Panc1 (cell line): ENCODE data around the gene GNG10.

ENCODE experiments used
- POLR2AphosphoS5 ChIP-seq: IDR thresholded peaks from 2 replicates; pipeline ENCODE4 v1.6.1; 2012; ENCODE audit warnings: mild to moderate bottlenecking, low read depth, low read length, moderate library complexity
- TF ChIP-seq, protein P1 (sequence below), 2 experiments: IDR thresholded peaks; 2 replicates each; pipeline ENCODE4 v1.6.1; 2011 to 2012; ENCODE audit warnings: low read depth in 2 of 2, control low read depth in 1 of 2, low read length in 1 of 2, mild to moderate bottlenecking in 1 of 2, moderate library complexity in 1 of 2; ENCODE audit not compliant: insufficient read depth in 1 of 2

DNA sequence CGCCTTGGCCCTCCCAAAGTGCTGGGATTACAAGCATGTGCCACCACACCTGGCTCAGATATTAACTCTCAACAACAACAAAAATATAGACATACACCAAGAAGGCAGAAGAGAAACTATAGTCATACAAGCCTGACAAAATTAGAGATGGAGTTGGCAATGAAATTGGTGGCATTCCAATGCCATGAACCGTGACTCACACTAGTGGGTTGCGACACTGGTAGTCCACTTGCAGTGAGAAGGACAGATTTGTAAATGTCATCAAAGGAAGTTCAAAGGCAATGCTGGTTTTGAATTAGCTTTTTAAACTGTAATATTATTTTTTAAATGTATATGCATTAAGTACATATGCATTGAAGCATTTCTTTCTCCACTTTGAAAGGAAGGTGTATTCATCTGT is 38.8 kb upstream of the GNG10 start:
- TF ChIP-seq POLR2AphosphoS5, result no peak
- TF ChIP-seq, protein P1, sequence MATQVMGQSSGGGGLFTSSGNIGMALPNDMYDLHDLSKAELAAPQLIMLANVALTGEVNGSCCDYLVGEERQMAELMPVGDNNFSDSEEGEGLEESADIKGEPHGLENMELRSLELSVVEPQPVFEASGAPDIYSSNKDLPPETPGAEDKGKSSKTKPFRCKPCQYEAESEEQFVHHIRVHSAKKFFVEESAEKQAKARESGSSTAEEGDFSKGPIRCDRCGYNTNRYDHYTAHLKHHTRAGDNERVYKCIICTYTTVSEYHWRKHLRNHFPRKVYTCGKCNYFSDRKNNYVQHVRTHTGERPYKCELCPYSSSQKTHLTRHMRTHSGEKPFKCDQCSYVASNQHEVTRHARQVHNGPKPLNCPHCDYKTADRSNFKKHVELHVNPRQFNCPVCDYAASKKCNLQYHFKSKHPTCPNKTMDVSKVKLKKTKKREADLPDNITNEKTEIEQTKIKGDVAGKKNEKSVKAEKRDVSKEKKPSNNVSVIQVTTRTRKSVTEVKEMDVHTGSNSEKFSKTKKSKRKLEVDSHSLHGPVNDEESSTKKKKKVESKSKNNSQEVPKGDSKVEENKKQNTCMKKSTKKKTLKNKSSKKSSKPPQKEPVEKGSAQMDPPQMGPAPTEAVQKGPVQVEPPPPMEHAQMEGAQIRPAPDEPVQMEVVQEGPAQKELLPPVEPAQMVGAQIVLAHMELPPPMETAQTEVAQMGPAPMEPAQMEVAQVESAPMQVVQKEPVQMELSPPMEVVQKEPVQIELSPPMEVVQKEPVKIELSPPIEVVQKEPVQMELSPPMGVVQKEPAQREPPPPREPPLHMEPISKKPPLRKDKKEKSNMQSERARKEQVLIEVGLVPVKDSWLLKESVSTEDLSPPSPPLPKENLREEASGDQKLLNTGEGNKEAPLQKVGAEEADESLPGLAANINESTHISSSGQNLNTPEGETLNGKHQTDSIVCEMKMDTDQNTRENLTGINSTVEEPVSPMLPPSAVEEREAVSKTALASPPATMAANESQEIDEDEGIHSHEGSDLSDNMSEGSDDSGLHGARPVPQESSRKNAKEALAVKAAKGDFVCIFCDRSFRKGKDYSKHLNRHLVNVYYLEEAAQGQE (IDR thresholded peaks at IDR 0.05; ENCODE audit: insufficient read depth in 1 of 2, low read depth in 2 of 2, low read length in 1 of 2), result no peak
